ENCODE results near the gene ROPN1.
"Not testable (repeated sequence)": the region's sequence is repeated elsewhere in the genome, so short reads cannot be mapped to it uniquely, and the experiment has no call there.

ROPN1 gene

DNA sequence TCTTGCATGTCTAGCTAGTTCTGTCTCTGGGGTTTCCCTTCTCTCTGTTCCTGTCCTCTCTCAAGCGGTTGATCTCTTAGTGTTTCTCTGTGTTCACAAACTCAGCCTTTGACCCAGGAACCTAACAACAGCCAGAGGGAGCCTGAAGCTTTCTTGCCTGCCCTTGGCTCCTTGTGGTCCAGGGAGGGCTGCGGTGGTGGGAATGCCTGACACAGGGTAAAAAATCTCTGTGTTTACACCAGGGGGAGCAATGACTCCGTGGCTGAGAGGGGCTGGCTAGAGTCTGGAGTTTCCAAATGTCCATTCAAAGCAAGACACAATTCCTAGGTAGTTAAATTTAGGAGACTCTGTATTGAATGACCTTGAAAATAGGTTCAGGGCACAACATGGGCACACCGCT is 24.6 kb upstream of the ROPN1 start:
- H3F3A ChIP-seq (ENCODE audit: insufficient read depth, low read length); H4K20me1 ChIP-seq (ENCODE audit: insufficient read depth, low read length); H3K4me2 ChIP-seq (ENCODE audit: low read length); H3K27me3 ChIP-seq (ENCODE audit: insufficient read depth, low read length); H3K27ac ChIP-seq (ENCODE audit: low read depth, low read length, poor library complexity, severe bottlenecking); H3K9ac ChIP-seq (ENCODE audit: low read length); H3K9me2 ChIP-seq (ENCODE audit: low read depth, low read length); H2AFZ ChIP-seq (ENCODE audit: low read length); H3K36me3 ChIP-seq (ENCODE audit: insufficient read depth, low read length); H3K4me1 ChIP-seq (ENCODE audit: insufficient read depth, low read length, severe bottlenecking); H3K79me2 ChIP-seq (ENCODE audit: insufficient read depth, low read length); H3K9me3 ChIP-seq (ENCODE audit: low read length); H3K4me3 ChIP-seq (ENCODE audit: low read depth, low read length, poor library complexity, severe bottlenecking): not testable (repeated sequence)
- TF ChIP-seq, protein P1, sequence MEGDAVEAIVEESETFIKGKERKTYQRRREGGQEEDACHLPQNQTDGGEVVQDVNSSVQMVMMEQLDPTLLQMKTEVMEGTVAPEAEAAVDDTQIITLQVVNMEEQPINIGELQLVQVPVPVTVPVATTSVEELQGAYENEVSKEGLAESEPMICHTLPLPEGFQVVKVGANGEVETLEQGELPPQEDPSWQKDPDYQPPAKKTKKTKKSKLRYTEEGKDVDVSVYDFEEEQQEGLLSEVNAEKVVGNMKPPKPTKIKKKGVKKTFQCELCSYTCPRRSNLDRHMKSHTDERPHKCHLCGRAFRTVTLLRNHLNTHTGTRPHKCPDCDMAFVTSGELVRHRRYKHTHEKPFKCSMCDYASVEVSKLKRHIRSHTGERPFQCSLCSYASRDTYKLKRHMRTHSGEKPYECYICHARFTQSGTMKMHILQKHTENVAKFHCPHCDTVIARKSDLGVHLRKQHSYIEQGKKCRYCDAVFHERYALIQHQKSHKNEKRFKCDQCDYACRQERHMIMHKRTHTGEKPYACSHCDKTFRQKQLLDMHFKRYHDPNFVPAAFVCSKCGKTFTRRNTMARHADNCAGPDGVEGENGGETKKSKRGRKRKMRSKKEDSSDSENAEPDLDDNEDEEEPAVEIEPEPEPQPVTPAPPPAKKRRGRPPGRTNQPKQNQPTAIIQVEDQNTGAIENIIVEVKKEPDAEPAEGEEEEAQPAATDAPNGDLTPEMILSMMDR (IDR thresholded peaks at IDR 0.05; ENCODE audit: low read length) = peak; percentile 14; the same call in 1 of the 2 replicates

DNA sequence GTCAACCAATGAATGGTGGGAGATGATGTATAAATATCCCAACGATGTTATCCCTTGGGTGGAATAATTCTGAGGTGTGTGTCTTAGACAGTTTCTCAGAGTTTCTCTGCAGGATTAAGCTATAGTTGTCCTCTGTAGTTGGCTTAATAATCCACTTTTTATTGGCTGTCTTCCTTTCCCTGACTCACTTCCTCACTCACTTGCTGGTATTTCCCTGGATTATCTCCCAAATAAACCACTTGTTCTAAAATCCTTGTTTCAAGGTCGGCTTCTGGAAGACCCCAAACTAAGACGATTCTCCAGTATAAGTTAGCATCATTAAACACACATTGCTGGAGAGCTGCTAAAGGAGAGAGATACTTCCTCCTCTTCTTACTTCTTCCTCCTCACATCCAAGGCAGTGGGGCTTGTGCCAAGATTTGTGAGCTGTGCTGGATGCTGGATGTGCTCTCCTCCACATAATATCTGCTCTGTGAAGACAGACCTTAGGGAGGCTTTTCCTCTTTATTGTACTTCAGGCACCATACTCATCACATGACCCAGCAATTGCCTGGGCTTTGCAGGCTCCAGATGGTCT is 22.5 kb upstream of the ROPN1 start:
- H3K36me3 ChIP-seq (ENCODE audit: insufficient read depth, low read length) = no peaks in the 10 kb centered on the region
- H4K20me1 ChIP-seq (ENCODE audit: insufficient read depth, low read length) = no peaks in the 10 kb centered on the region
- H3K79me2 ChIP-seq (ENCODE audit: insufficient read depth, low read length) = no peaks in the 10 kb centered on the region
- no peaks in the 10 kb centered on the region for H3F3A ChIP-seq (ENCODE audit: insufficient read depth, low read length)
- no peaks in the 10 kb centered on the region for H3K4me1 ChIP-seq (ENCODE audit: insufficient read depth, low read length, severe bottlenecking)
- no peak for TF ChIP-seq EZH2 (IDR thresholded peaks at IDR 0.05; ENCODE audit: borderline replicate concordance, low read length)
- TF ChIP-seq, protein P1 (IDR thresholded peaks at IDR 0.05; ENCODE audit: low read length) = no peak
- no peaks in the 10 kb centered on the region for H3K9me2 ChIP-seq (ENCODE audit: low read depth, low read length)
- no peak overlapping the region for H3K27ac ChIP-seq (ENCODE audit: low read depth, low read length, poor library complexity, severe bottlenecking)
- no peak overlapping the region for H3K4me3 ChIP-seq (ENCODE audit: low read depth, low read length, poor library complexity, severe bottlenecking)
- H3K9ac ChIP-seq (ENCODE audit: low read length) = no peak overlapping the region
- no peaks in the 10 kb centered on the region for H3K9me3 ChIP-seq (ENCODE audit: low read length)
- no peak overlapping the region for H3K4me2 ChIP-seq (ENCODE audit: low read length)
- H3K27me3 ChIP-seq (ENCODE audit: insufficient read depth, low read length) = no peaks in the 10 kb centered on the region
- H2AFZ ChIP-seq (ENCODE audit: low read length) = no peak overlapping the region

DNA sequence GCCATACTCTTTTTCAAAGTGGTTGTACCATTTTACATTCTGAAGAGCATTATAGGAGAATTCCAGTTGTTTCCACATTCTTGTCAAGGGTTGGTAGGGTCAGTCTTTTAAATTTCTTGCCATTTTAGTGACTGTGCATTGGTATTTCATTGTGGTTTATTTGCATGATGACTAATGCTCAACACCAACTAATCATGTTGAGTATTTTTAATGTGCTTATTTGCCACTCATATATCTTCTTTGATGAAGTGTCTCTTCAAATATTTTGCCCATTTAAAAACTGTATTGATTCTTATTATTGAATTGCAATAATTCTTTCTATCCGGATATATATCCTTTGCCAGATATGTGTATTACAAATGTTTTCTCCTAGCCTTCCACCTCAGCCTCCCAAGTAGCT is 16.4 kb upstream of the ROPN1 start:
- H4K20me1 ChIP-seq (ENCODE audit: insufficient read depth, low read length); H3F3A ChIP-seq (ENCODE audit: insufficient read depth, low read length); H3K4me2 ChIP-seq (ENCODE audit: low read length); H3K36me3 ChIP-seq (ENCODE audit: insufficient read depth, low read length); H2AFZ ChIP-seq (ENCODE audit: low read length); H3K4me3 ChIP-seq (ENCODE audit: low read depth, low read length, poor library complexity, severe bottlenecking); H3K27ac ChIP-seq (ENCODE audit: low read depth, low read length, poor library complexity, severe bottlenecking); H3K9ac ChIP-seq (ENCODE audit: low read length); H3K79me2 ChIP-seq (ENCODE audit: insufficient read depth, low read length); H3K4me1 ChIP-seq (ENCODE audit: insufficient read depth, low read length, severe bottlenecking); H3K9me2 ChIP-seq (ENCODE audit: low read depth, low read length); H3K27me3 ChIP-seq (ENCODE audit: insufficient read depth, low read length); H3K9me3 ChIP-seq (ENCODE audit: low read length): not testable (repeated sequence)

DNA sequence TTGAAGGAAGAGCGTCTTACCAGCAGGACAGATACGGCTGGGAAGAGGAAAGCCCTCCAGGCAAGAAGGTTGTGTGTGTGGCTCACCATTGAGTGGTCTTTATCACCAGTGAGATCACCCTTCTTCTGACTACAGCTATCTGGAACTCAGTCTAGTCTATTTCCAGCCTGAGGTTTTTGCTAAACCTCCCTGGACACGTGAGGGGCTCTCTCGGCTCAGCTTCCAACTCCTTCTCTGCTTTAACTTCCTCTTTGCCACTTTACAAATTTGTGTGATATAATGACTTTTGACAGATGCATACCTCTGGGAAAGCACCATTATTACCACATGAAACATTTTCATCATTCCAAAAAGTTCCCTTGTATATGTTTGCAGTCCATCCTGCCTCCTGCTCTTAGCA is 15.3 kb upstream of the ROPN1 start:
- no peak for TF ChIP-seq EZH2 (IDR thresholded peaks at IDR 0.05; ENCODE audit: borderline replicate concordance, low read length)
- TF ChIP-seq, protein P1 (IDR thresholded peaks at IDR 0.05; ENCODE audit: low read length) = no peak
- no peak overlapping the region for H3K9ac ChIP-seq (ENCODE audit: low read length)
- no peaks in the 10 kb centered on the region for H3F3A ChIP-seq (ENCODE audit: insufficient read depth, low read length)
- no peak overlapping the region for H2AFZ ChIP-seq (ENCODE audit: low read length)
- no peaks in the 10 kb centered on the region for H3K36me3 ChIP-seq (ENCODE audit: insufficient read depth, low read length)
- H4K20me1 ChIP-seq (ENCODE audit: insufficient read depth, low read length) = no peaks in the 10 kb centered on the region
- H3K27me3 ChIP-seq (ENCODE audit: insufficient read depth, low read length) = no peaks in the 10 kb centered on the region
- no peak overlapping the region for H3K27ac ChIP-seq (ENCODE audit: low read depth, low read length, poor library complexity, severe bottlenecking)
- no peaks in the 10 kb centered on the region for H3K9me2 ChIP-seq (ENCODE audit: low read depth, low read length)
- H3K4me1 ChIP-seq (ENCODE audit: insufficient read depth, low read length, severe bottlenecking) = no peaks in the 10 kb centered on the region
- no peak overlapping the region for H3K4me3 ChIP-seq (ENCODE audit: low read depth, low read length, poor library complexity, severe bottlenecking)
- H3K9me3 ChIP-seq (ENCODE audit: low read length) = no peaks in the 10 kb centered on the region
- no peaks in the 10 kb centered on the region for H3K79me2 ChIP-seq (ENCODE audit: insufficient read depth, low read length)
- H3K4me2 ChIP-seq (ENCODE audit: low read length) = no peak overlapping the region

DNA sequence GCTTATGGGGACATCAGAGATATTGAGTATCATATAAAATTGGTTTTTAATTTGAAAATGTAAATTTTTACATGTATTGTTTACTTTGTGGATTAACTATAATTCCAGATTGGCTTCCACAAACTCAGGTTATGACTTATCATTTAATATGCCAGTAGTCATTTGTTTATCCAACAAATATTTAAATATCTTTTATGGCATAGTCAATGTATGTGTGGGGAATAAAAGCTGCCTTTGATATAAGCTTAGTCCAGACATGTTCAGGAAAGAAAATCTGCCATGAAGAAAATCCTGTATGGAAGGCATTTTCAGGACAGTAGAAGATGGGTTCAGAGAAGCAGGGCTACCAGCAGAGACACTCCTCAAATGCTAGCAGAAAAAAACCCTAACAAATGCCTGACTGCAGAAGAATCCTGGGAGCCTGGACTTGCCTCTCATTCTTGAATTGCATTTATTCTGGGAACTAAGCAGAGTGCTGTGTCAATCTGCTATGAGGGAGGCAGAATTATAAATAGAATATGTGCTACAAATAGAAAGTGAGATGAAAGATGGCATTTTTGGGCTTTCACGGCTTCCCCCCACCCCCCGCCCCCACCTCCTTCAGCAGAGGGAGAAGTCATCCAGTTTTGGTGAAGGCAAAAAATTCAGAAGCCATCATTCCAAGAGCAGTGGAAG is 10.6 kb upstream of the ROPN1 start:
- H3K4me3 ChIP-seq (ENCODE audit: low read depth, low read length, poor library complexity, severe bottlenecking); H4K20me1 ChIP-seq (ENCODE audit: insufficient read depth, low read length); H3K27ac ChIP-seq (ENCODE audit: low read depth, low read length, poor library complexity, severe bottlenecking); H3K36me3 ChIP-seq (ENCODE audit: insufficient read depth, low read length); H3K9me3 ChIP-seq (ENCODE audit: low read length); H3F3A ChIP-seq (ENCODE audit: insufficient read depth, low read length); H3K4me2 ChIP-seq (ENCODE audit: low read length); H3K79me2 ChIP-seq (ENCODE audit: insufficient read depth, low read length); H3K4me1 ChIP-seq (ENCODE audit: insufficient read depth, low read length, severe bottlenecking); H3K9me2 ChIP-seq (ENCODE audit: low read depth, low read length); H3K9ac ChIP-seq (ENCODE audit: low read length); H2AFZ ChIP-seq (ENCODE audit: low read length); H3K27me3 ChIP-seq (ENCODE audit: insufficient read depth, low read length): not testable (repeated sequence)
